ENCODE measurements around the gene DAZAP1.
"Not testable (repeated sequence)": the region's sequence is repeated elsewhere in the genome, so short reads cannot be mapped to it uniquely, and the experiment has no call there.

DAZAP1 gene

DNA sequence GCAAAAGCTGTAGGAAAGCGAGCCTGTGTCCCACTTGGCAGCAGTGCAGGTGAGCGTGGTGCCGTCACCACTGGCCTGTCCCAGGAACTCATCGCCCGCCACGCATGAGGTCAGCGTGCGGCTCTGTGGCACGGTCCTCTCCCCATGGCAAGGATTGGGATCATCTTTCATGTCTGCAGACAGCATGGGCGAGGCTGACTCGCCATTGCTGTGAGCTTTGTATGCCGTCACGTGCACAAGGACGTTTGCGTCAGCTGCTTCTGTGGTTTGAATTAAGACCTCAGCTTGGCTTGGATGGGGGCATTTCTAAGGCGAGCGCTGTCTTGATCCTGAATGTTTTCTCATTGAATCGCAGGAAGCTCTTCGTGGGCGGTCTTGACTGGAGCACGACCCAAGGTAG, 9.8 kb downstream of the DAZAP1 start:
- CTCF ChIA-PET: no interaction called here
- POLR2A ChIA-PET: interaction anchor here (1.0 kb wide), 1 partner anchor 148 kb away, joined by 3 read pairs; no protein-coding TSS in a partner anchor

DNA sequence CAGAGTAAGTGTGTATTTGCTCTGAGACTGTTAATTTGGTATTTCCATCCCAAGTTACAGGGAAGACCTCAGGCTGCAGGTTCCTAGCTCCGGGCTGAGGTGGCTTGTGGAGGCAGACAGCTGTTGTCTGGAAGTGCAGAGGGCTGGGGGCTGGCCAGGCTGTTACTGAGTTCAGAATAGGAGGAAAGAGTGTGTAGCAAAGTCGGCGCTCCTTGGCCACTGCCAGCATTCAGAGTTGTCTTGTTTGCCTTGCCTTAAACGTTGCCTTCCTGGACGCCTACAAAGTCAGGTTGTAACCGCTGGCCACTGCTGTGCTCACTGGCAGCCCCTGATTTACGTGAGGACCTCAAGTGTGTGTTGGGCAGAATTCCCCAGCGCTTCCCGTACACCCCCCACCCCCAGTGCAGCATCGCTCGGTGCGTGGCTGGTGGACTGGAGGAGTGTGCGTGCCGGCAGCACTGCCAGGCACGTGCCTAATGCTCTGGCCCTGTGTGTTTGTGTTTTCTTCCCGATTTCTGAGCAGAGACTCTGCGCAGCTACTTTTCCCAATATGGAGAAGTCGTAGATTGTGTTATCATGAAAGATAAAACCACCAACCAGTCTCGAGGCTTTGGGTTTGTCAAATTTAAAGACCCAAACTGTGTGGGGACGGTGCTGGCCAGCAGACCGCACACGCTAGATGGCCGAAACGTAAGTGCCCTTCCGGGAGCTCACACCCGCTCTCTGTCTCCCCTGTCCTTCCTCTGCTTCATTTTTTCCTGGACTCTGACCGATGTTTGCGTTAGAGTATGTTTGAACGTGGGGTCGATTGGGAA, 10.5 kb downstream of the DAZAP1 start:
- CTCF ChIA-PET: no interaction called here
- no peak for DNase-seq (ENCODE audit: extremely low spot score)
- TF ChIP-seq NFRKB (IDR thresholded peaks at IDR 0.05) (no peak), ARNT (IDR thresholded peaks at IDR 0.05) (no peak), HDGF (IDR thresholded peaks at IDR 0.05; ENCODE audit: borderline replicate concordance) (no peak), FOXA1 (IDR thresholded peaks at IDR 0.05) (no peak), LEF1 (IDR thresholded peaks at IDR 0.05; ENCODE audit: borderline replicate concordance) (no peak), TARDBP (IDR thresholded peaks at IDR 0.05) (no peak), CTBP1 (IDR thresholded peaks at IDR 0.05; ENCODE audit: borderline replicate concordance) (no peak), SUZ12 (IDR thresholded peaks at IDR 0.05) (no peak), BHLHE40 (IDR thresholded peaks at IDR 0.05; ENCODE audit: borderline replicate concordance) (no peak), L3MBTL2 (conservative IDR thresholded peaks at IDR 0.05) (no peak)
- TF ChIP-seq, protein P1, sequence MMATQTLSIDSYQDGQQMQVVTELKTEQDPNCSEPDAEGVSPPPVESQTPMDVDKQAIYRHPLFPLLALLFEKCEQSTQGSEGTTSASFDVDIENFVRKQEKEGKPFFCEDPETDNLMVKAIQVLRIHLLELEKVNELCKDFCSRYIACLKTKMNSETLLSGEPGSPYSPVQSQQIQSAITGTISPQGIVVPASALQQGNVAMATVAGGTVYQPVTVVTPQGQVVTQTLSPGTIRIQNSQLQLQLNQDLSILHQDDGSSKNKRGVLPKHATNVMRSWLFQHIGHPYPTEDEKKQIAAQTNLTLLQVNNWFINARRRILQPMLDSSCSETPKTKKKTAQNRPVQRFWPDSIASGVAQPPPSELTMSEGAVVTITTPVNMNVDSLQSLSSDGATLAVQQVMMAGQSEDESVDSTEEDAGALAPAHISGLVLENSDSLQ (IDR thresholded peaks at IDR 0.05): no peak
- POLR2A ChIA-PET: no interaction called here

More for the DNA sequence above, 9.8 kb downstream of the DAZAP1 start:
- no peak for TF ChIP-seq HDGF (IDR thresholded peaks at IDR 0.05; ENCODE audit: borderline replicate concordance)
- TF ChIP-seq TARDBP (IDR thresholded peaks at IDR 0.05): no peak
- no peak for TF ChIP-seq ELF4 (IDR thresholded peaks at IDR 0.05)
- no peak for TF ChIP-seq CTBP1 (IDR thresholded peaks at IDR 0.05; ENCODE audit: borderline replicate concordance)
- TF ChIP-seq, protein P1 (IDR thresholded peaks at IDR 0.05): no peak
- no peak for DNase-seq (ENCODE audit: extremely low spot score)

DNA sequence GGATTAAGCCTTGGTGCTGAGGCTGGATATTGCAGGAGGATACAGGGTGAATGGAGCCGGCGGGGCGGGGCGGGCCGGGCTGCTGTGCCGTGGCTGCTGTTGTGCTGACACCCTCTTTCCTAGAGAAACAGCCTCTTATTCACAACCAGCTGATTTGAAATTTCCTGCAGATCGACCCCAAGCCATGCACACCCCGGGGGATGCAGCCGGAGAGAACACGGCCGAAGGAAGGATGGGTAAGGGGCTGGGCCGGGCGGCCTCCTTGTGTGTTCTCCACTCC, 11.1 kb downstream of the DAZAP1 start:
- CTCF ChIA-PET: no interaction called here
- no peak for DNase-seq (ENCODE audit: extremely low spot score)
- POLR2A ChIA-PET: no interaction called here
- TF ChIP-seq CTBP1 (IDR thresholded peaks at IDR 0.05; ENCODE audit: borderline replicate concordance): no peak
- TF ChIP-seq SP1 (IDR thresholded peaks at IDR 0.05): no peak
- TF ChIP-seq, protein P1 (IDR thresholded peaks at IDR 0.05): no peak
- no peak for TF ChIP-seq BHLHE40 (IDR thresholded peaks at IDR 0.05; ENCODE audit: borderline replicate concordance)
- TF ChIP-seq ARNT (IDR thresholded peaks at IDR 0.05): no peak
- no peak for TF ChIP-seq FOXA1 (IDR thresholded peaks at IDR 0.05)
- no peak for TF ChIP-seq ELF4 (IDR thresholded peaks at IDR 0.05)
- TF ChIP-seq HDGF (IDR thresholded peaks at IDR 0.05; ENCODE audit: borderline replicate concordance): no peak

DNA sequence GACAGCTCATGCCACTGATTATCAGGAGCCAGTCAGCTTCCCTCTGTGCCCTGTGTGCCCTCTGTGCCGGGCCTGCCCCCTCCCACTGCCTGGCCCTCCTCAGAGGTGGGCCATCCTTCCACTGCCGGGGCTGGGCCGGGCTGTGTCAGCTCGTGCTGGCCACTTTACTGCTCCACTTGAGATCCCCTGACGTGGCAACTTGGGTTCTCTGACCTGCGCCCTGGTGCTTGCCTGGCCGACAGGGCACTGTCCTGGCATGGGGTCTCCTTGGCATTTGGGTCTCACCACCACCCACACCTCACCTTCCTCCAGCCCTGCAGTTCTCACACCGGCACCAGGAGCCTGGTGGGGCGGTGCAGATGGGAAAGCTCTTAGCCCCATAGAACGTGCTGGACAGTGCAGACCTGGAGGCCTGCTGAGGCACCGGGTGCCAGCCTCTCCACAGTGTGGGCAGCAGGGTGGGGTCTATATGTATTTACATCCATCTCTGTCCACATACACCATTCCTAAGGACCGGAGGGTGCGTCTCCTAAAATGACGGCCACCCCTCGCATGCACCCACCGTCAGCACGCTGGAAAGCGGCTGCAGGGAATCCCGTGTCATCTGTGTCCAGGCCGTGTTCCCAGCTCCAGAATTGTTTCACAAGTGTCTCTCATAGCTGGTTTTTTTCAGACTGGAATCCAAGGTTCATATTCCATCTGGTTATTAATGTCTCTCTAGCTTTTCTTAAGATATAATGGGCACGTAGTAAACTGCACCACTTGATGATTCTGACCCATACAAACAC, 11.8 kb downstream of the DAZAP1 start:
- no peak for DNase-seq (ENCODE audit: extremely low spot score)
- ChIA-PET POLR2A (no interaction called here), CTCF (no interaction called here)
- TF ChIP-seq, protein P1 (IDR thresholded peaks at IDR 0.05): no peak
- TF ChIP-seq BHLHE40 (IDR thresholded peaks at IDR 0.05; ENCODE audit: borderline replicate concordance): no peak
- TF ChIP-seq LEF1 (IDR thresholded peaks at IDR 0.05; ENCODE audit: borderline replicate concordance): no peak
- no peak for TF ChIP-seq CTBP1 (IDR thresholded peaks at IDR 0.05; ENCODE audit: borderline replicate concordance)
- TF ChIP-seq ZNF384 (IDR thresholded peaks at IDR 0.05): no peak
- no peak for TF ChIP-seq L3MBTL2 (conservative IDR thresholded peaks at IDR 0.05)
- TF ChIP-seq FOXK2 (IDR thresholded peaks at IDR 0.05): no peak
- TF ChIP-seq FOXM1 (IDR thresholded peaks at IDR 0.05; ENCODE audit: borderline replicate concordance): no peak
- TF ChIP-seq FOXA1 (IDR thresholded peaks at IDR 0.05): no peak

DNA sequence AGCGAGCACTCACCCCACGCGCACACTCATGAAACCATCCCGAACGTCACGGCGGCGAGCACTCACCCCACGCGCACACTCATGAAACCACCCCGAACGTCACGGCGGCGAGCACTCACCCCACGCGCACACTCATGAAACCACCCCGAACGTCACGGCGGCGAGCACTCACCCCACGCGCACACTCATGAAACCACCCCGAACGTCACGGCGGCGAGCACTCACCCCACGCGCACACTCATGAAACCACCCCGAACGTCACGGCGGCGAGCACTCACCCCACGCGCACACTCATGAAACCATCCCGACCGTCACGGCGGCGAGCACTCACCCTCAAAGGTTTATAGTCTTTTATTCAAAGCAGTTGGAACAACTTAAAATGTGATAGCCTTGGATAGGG, 12.7 kb downstream of the DAZAP1 start:
- CTCF ChIA-PET; DNase-seq (ENCODE audit: extremely low spot score); POLR2A ChIA-PET: not testable (repeated sequence)

DNA sequence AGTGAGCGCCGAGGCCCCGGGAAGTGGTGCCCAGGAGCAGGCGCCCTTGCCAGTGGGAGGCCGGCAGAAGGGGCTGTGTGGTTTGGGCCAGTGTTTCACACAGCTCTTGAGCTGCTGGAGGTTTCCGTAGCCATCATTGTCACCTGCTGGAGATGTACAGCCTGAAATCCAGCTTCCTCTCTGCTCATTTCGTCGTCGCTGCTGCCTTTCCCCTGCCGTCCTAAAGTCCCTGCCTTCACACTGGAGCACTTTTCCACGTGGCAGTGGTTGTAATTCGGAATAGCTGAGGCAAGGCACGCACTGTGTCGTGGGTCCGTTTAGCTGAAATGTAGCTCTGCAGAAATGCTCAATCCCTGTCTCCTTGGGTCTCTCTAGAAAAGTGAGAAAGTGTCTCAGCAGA, 13.2 kb downstream of the DAZAP1 start:
- ChIA-PET POLR2A (no interaction called here), CTCF (no interaction called here)
- no peak for DNase-seq (ENCODE audit: extremely low spot score)
- TF ChIP-seq FOXA1 (IDR thresholded peaks at IDR 0.05) (no peak), FOXM1 (IDR thresholded peaks at IDR 0.05; ENCODE audit: borderline replicate concordance) (no peak), L3MBTL2 (conservative IDR thresholded peaks at IDR 0.05) (no peak), NFRKB (IDR thresholded peaks at IDR 0.05) (no peak), TARDBP (IDR thresholded peaks at IDR 0.05) (no peak), CTBP1 (IDR thresholded peaks at IDR 0.05; ENCODE audit: borderline replicate concordance) (no peak), ARNT (IDR thresholded peaks at IDR 0.05) (no peak), SUZ12 (IDR thresholded peaks at IDR 0.05) (no peak), FOXK2 (IDR thresholded peaks at IDR 0.05) (no peak)

Measured in HEK293T (cell line).